Uterus (tissue), 4 donors: ENCODE measurements around the gene VSX1. TPM values are rescaled to one million over a fixed set of nuclear protein-coding genes. Genes with fewer than 3 reads are reported as not detected.

Source experiments
- DNase-seq, 2 donors: peaks; one replicate each; pipeline ENCODE4 v3.0.0-alpha.2; 2019 to 2020
- H3K27ac ChIP-seq, 2 donors: fragments of 200-600 bp; sonication (generic); 1 replicate in 1 of 2; 2 replicates in 1 of 2; pipeline ENCODE4 v1.5.1; 2016 to 2018
- H3K27me3 ChIP-seq, 2 donors: fragments of 200-600 bp; sonication (generic); one replicate each; pipeline ENCODE4 v1.5.1; 2018 to 2019; ENCODE audit warnings: control low read depth in 1 of 2
- H3K36me3 ChIP-seq, 2 donors: fragments of 200-600 bp; sonication (generic); one replicate each; pipeline ENCODE4 v1.5.1; 2019; ENCODE audit warnings: control low read depth in 1 of 2
- H3K4me1 ChIP-seq, 2 donors: fragments of 200-600 bp; sonication (generic); one replicate each; pipeline ENCODE4 v1.5.1; 2018 to 2019; ENCODE audit warnings: control low read depth in 1 of 2
- H3K4me3 ChIP-seq, 2 donors: fragments of 200-600 bp; sonication (generic); 1 replicate in 1 of 2; 2 replicates in 1 of 2; pipeline ENCODE4 v1.5.1; 2018 to 2019; ENCODE audit warnings: mild to moderate bottlenecking in 1 of 2
- H3K9me3 ChIP-seq, 2 donors: fragments of 200-600 bp; sonication (generic); one replicate each; pipeline ENCODE4 v1.5.1; 2019; ENCODE audit warnings: control low read depth in 1 of 2
- CTCF ChIP-seq, 4 experiments: fragments of 200-600 bp in 2 of 4; fragments of 450-650 bp in 2 of 4; sonication (generic) in 2 of 4; IDR thresholded peaks; one replicate each; pipeline ENCODE4 v1.5.1; 2016 to 2019; ENCODE audit warnings: antibody characterized with exemption in 4 of 4, mild to moderate bottlenecking in 2 of 4, moderate library complexity in 1 of 4
- POLR2A ChIP-seq, 2 donors: fragments of 450-650 bp; IDR thresholded peaks; one replicate each; pipeline ENCODE4 v1.6.1; 2016; ENCODE audit warnings: antibody characterized with exemption in 2 of 2, mild to moderate bottlenecking in 1 of 2, moderate library complexity in 1 of 2
- intact Hi-C: fragments of 100-400 bp; cut with DNase I; formaldehyde crosslinking; loops from one replicate; pipeline ENCODE4 v1.15.1; 2023; ENCODE audit warnings: low total_unique reads
- total RNA-seq, 4 donors: library from RNA; depleted of rRNA in 3 of 4; stranded (reverse); fragments of >200 nt in 3 of 4; gene quantifications; one replicate each; pipeline versions ENCODE4 v1.1.0 to v1.2.4, GENCODE V29; 2014 to 2023
- donor health status: DM: yes; HTN: yes; CAD: no.

VSX1 gene
- total RNA-seq, 4 donors from 2014 or later: 0.18 TPM; not detected in 3

GRCh38 chr20:25126204-25127029 lies 44.5 kb upstream of the VSX1 start:
- no peak for DNase-seq
- no peaks in the 10 kb centered on the region for H3K27me3 ChIP-seq
- no peak overlapping the region for H3K27ac ChIP-seq
- H3K4me1 ChIP-seq: no peaks in the 10 kb centered on the region
- H3K4me3 ChIP-seq: no peak overlapping the region
- intact Hi-C loops: no loop called here
- no peaks in the 10 kb centered on the region for H3K9me3 ChIP-seq
- H3K36me3 ChIP-seq: no peaks in the 10 kb centered on the region
- TF ChIP-seq CTCF (IDR thresholded peaks at IDR 0.05): no peak
- TF ChIP-seq POLR2A (IDR thresholded peaks at IDR 0.05): no peak

- no peaks in the 10 kb centered on the region for H3K27me3 ChIP-seq
- H3K27ac ChIP-seq: no peak overlapping the region
- H3K36me3 ChIP-seq: no peaks in the 10 kb centered on the region
- no peak for TF ChIP-seq POLR2A (IDR thresholded peaks at IDR 0.05)
- no peak for TF ChIP-seq CTCF (IDR thresholded peaks at IDR 0.05)
- no peak overlapping the region for H3K4me3 ChIP-seq
- DNase-seq: no peak
- intact Hi-C loops: no loop called here
- H3K4me1 ChIP-seq: no peaks in the 10 kb centered on the region
- H3K9me3 ChIP-seq: no peaks in the 10 kb centered on the region
Observed at GRCh38 chr20:25125636-25126035, 43.7 kb upstream of the VSX1 start.

- no peaks in the 10 kb centered on the region for H3K27me3 ChIP-seq
- DNase-seq: no peak
- H3K4me1 ChIP-seq: no peaks in the 10 kb centered on the region
- no peak overlapping the region for H3K27ac ChIP-seq
- H3K9me3 ChIP-seq: no peaks in the 10 kb centered on the region
- no peaks in the 10 kb centered on the region for H3K36me3 ChIP-seq
- TF ChIP-seq POLR2A (IDR thresholded peaks at IDR 0.05) (no peak), CTCF (IDR thresholded peaks at IDR 0.05) (no peak)
- no peak overlapping the region for H3K4me3 ChIP-seq
- intact Hi-C loops: no loop called here
Observed at GRCh38 chr20:25120920-25121319, 39.0 kb upstream of the VSX1 start.

- Histone ChIP-seq H3K4me1 (no peaks in the 10 kb centered on the region), H3K4me3 (no peak overlapping the region), H3K9me3 (no peaks in the 10 kb centered on the region), H3K27me3 (no peaks in the 10 kb centered on the region), H3K27ac (no peak overlapping the region), H3K36me3 (no peaks in the 10 kb centered on the region)
- intact Hi-C loops: no loop called here
- TF ChIP-seq POLR2A (IDR thresholded peaks at IDR 0.05): no peak
- TF ChIP-seq CTCF (IDR thresholded peaks at IDR 0.05): no peak
- no peak for DNase-seq
Observed at GRCh38 chr20:25120457-25120856, 38.5 kb upstream of the VSX1 start.

GRCh38 chr20:25118529-25118928 lies 36.6 kb upstream of the VSX1 start:
- TF ChIP-seq CTCF (IDR thresholded peaks at IDR 0.05) (no peak), POLR2A (IDR thresholded peaks at IDR 0.05) (no peak)
- H3K4me1 ChIP-seq: no peaks in the 10 kb centered on the region
- intact Hi-C loops: no loop called here

More at GRCh38 chr20:25118529-25118928, 36.6 kb upstream of the VSX1 start:
- H3K4me3 ChIP-seq: no peak overlapping the region
- no peak overlapping the region for H3K27ac ChIP-seq
- H3K9me3 ChIP-seq: no peaks in the 10 kb centered on the region
- H3K27me3 ChIP-seq: no peaks in the 10 kb centered on the region
- no peak for DNase-seq
- H3K36me3 ChIP-seq: no peaks in the 10 kb centered on the region
